Neural cell (in vitro differentiated cells): ENCODE data around the gene PBX1.

ENCODE experiments used
- EP300 ChIP-seq: fragments of 450-650 bp; conservative IDR thresholded peaks from 2 replicates; pipeline ENCODE4 v1.6.1; 2014; ENCODE audit warnings: antibody characterized with exemption, mild to moderate bottlenecking, moderate library complexity; ENCODE audit not compliant: poor library complexity, severe bottlenecking
- MXI1 ChIP-seq: fragments of 450-650 bp; conservative IDR thresholded peaks from 2 replicates; pipeline ENCODE4 v1.6.1; 2014; ENCODE audit warnings: antibody characterized with exemption, mild to moderate bottlenecking; ENCODE audit not compliant: poor library complexity, severe bottlenecking
- POLR2AphosphoS5 ChIP-seq: IDR thresholded peaks from 2 replicates; pipeline ENCODE4 v1.6.1; 2012
- RAD21 ChIP-seq: fragments of 450-650 bp; conservative IDR thresholded peaks from 2 replicates; pipeline ENCODE4 v1.6.1; 2014; ENCODE audit warnings: antibody characterized with exemption, mild to moderate bottlenecking, moderate library complexity
- TAF1 ChIP-seq: IDR thresholded peaks from 2 replicates; pipeline ENCODE4 v1.6.1; 2012; ENCODE audit warnings: low read depth
- TF ChIP-seq, protein P1 (sequence below): fragments of 450-650 bp; IDR thresholded peaks from 2 replicates; pipeline ENCODE4 v1.5.1; 2014; ENCODE audit warnings: antibody characterized with exemption, mild to moderate bottlenecking, moderate library complexity; ENCODE audit not compliant: poor library complexity, severe bottlenecking
- TF ChIP-seq, protein P2 (sequence below): IDR thresholded peaks from 2 replicates; pipeline ENCODE4 v1.6.1; 2012; ENCODE audit warnings: borderline replicate concordance

DNA sequence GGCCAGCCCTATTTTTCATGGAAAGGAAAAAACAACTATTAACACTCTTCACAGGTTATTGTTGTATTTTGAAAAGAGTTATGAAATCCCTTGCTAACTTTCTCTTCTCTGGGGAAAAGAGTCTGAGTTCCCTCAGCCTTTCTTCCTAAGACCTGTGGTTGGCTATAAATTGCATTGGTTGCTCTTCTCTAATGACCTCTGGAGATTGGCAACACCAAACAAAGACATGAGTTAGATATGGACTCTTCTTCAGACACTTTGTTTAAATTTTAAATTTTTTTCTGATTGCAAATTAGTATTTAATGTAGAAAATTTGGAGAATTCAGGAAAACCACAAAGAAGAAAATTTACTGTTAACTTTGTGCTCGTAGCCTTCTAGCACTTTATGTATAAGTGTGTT is 275.7 kb downstream of the PBX1 start:
- TF ChIP-seq, protein P1, sequence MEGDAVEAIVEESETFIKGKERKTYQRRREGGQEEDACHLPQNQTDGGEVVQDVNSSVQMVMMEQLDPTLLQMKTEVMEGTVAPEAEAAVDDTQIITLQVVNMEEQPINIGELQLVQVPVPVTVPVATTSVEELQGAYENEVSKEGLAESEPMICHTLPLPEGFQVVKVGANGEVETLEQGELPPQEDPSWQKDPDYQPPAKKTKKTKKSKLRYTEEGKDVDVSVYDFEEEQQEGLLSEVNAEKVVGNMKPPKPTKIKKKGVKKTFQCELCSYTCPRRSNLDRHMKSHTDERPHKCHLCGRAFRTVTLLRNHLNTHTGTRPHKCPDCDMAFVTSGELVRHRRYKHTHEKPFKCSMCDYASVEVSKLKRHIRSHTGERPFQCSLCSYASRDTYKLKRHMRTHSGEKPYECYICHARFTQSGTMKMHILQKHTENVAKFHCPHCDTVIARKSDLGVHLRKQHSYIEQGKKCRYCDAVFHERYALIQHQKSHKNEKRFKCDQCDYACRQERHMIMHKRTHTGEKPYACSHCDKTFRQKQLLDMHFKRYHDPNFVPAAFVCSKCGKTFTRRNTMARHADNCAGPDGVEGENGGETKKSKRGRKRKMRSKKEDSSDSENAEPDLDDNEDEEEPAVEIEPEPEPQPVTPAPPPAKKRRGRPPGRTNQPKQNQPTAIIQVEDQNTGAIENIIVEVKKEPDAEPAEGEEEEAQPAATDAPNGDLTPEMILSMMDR, result no peak
- TF ChIP-seq POLR2AphosphoS5, result no peak
- no peak for TF ChIP-seq EP300
- TF ChIP-seq RAD21, result no peak
- no peak for TF ChIP-seq TAF1
- TF ChIP-seq MXI1, result no peak
- TF ChIP-seq, protein P2, sequence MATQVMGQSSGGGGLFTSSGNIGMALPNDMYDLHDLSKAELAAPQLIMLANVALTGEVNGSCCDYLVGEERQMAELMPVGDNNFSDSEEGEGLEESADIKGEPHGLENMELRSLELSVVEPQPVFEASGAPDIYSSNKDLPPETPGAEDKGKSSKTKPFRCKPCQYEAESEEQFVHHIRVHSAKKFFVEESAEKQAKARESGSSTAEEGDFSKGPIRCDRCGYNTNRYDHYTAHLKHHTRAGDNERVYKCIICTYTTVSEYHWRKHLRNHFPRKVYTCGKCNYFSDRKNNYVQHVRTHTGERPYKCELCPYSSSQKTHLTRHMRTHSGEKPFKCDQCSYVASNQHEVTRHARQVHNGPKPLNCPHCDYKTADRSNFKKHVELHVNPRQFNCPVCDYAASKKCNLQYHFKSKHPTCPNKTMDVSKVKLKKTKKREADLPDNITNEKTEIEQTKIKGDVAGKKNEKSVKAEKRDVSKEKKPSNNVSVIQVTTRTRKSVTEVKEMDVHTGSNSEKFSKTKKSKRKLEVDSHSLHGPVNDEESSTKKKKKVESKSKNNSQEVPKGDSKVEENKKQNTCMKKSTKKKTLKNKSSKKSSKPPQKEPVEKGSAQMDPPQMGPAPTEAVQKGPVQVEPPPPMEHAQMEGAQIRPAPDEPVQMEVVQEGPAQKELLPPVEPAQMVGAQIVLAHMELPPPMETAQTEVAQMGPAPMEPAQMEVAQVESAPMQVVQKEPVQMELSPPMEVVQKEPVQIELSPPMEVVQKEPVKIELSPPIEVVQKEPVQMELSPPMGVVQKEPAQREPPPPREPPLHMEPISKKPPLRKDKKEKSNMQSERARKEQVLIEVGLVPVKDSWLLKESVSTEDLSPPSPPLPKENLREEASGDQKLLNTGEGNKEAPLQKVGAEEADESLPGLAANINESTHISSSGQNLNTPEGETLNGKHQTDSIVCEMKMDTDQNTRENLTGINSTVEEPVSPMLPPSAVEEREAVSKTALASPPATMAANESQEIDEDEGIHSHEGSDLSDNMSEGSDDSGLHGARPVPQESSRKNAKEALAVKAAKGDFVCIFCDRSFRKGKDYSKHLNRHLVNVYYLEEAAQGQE, result no peak
